T-cell (primary cell): ENCODE measurements around the gene DHX34. TPM values are rescaled to one million over a fixed set of nuclear protein-coding genes. Genes with fewer than 3 reads are reported as not detected.
A peak's percentile ranks its signal among the peaks of the same experiment; 100 is the strongest.
"Not testable (repeated sequence)": the region's sequence is repeated elsewhere in the genome, so short reads cannot be mapped to it uniquely, and the experiment has no call there.

Experiments
- ATAC-seq, 4 experiments: fragments of 200-7000 bp in 3 of 4; fragments of 150-1000 bp in 1 of 4; cut with Tn5 transposase; replicated peaks in 1 of 4; 1 replicate in 3 of 4; 2 replicates in 1 of 4; pipeline ENCODE4 v1.10.0; 2021; ENCODE audit warnings: moderate library complexity in 3 of 4, mild to moderate bottlenecking in 2 of 4, moderate number of reproducible peaks in 1 of 4
- CTCF ChIA-PET, 2 donors: fragments of 300-600 bp; sonication (Branson Sonifier 250); formaldehyde crosslinking; loops; one replicate each; lab custom pipeline; 2022; ENCODE audit warnings: antibody characterized with exemption in 2 of 2; lab: Charles Lee
- POLR2A ChIA-PET, 2 donors: fragments of 300-600 bp; sonication (Branson Sonifier 250); formaldehyde crosslinking; loops; one replicate each; lab custom pipeline; 2022; ENCODE audit warnings: antibody characterized with exemption in 2 of 2; lab: Charles Lee
- DNase-seq, 35 experiments: peaks; one replicate each; pipeline versions ENCODE4 v3.0.0 to v3.0.0-alpha.2; 2013 to 2023
- H3K27ac ChIP-seq: one replicate; pipeline ENCODE4 v1.5.1; 2013; ENCODE audit warnings: low read length
- H3K27me3 ChIP-seq, 2 experiments: replicated peaks in 1 of 2; 1 replicate in 1 of 2; 2 replicates in 1 of 2; pipeline versions ENCODE4 v1.6.1 to v1.7.0; 2013; ENCODE audit warnings: low read length in 1 of 2, mixed read lengths in 1 of 2; ENCODE audit not compliant: control insufficient read depth in 2 of 2, insufficient read depth in 2 of 2; ENCODE audit errors: extremely low read depth in 1 of 2
- H3K36me3 ChIP-seq, 2 donors: 1 replicate in 1 of 2; 2 replicates in 1 of 2; pipeline versions ENCODE4 v1.6.1 to v1.7.0; 2013; ENCODE audit warnings: low read length in 1 of 2; ENCODE audit not compliant: control insufficient read depth in 2 of 2, insufficient read depth in 1 of 2; ENCODE audit errors: extremely low read depth in 1 of 2
- H3K4me1 ChIP-seq, 2 experiments: 1 replicate in 1 of 2; 2 replicates in 1 of 2; pipeline versions ENCODE4 v1.6.1 to v1.7.0; 2013; ENCODE audit warnings: low read length in 2 of 2, mixed read lengths in 1 of 2; ENCODE audit not compliant: insufficient read depth in 2 of 2, control insufficient read depth in 1 of 2; ENCODE audit errors: extremely low read depth in 1 of 2
- H3K4me3 ChIP-seq, 2 donors: 1 replicate in 1 of 2; 2 replicates in 1 of 2; pipeline versions ENCODE4 v1.5.1 to v1.7.0; 2013; ENCODE audit warnings: mild to moderate bottlenecking in 2 of 2, low read length in 1 of 2, moderate library complexity in 1 of 2; ENCODE audit not compliant: control insufficient read depth in 1 of 2; ENCODE audit errors: extremely low read depth in 1 of 2
- H3K9me3 ChIP-seq: 2 replicates; pipeline ENCODE4 v1.7.0; 2013
- H3K27ac Mint-ChIP-seq, 2 donors: one replicate each; pipeline ENCODE4 v1.8.0; 2020 to 2021; ENCODE audit warnings: mild to moderate bottlenecking in 2 of 2, mixed read lengths in 2 of 2
- H3K27me3 Mint-ChIP-seq, 2 donors: one replicate each; pipeline ENCODE4 v1.8.0; 2021 to 2022; ENCODE audit warnings: mixed read lengths in 2 of 2
- H3K36me3 Mint-ChIP-seq: one replicate; pipeline ENCODE4 v1.8.0; 2021; ENCODE audit warnings: mixed read lengths
- H3K4me1 Mint-ChIP-seq, 3 donors: one replicate each; pipeline ENCODE4 v1.8.0; 2020 to 2022; ENCODE audit warnings: mixed read lengths in 3 of 3, mild to moderate bottlenecking in 1 of 3
- H3K4me3 Mint-ChIP-seq, 3 donors: one replicate each; pipeline ENCODE4 v1.8.0; 2020 to 2022; ENCODE audit warnings: mild to moderate bottlenecking in 3 of 3, mixed read lengths in 3 of 3, moderate library complexity in 3 of 3
- H3K9me3 Mint-ChIP-seq, 3 donors: one replicate each; pipeline ENCODE4 v1.8.0; 2020 to 2022; ENCODE audit warnings: mixed read lengths in 3 of 3
- WGBS: methylation state at CpG from one replicate; pipeline ENCODE4 v1.1.5; 2013; ENCODE audit warnings: missing lambda C conversion rate; ENCODE audit not compliant: insufficient coverage; 5-methylcytosine and 5-hydroxymethylcytosine counted together
- total RNA-seq, 35 experiments: library from RNA in 6 of 35; stranded (reverse) in 6 of 35; fragments of 120-200 nt in 1 of 35; gene quantifications; one replicate each; pipeline versions ENCODE4 v1.2.1 to v1.2.4 and lab custom pipeline; 2013 to 2026

The DHX34 gene
- total RNA-seq, 5 donors from 2014 or later (not counting 1 experiment from before 2014, with no cell fraction given), result 13.4 to 30.7 (median 28.8) TPM

- H3K4me1 Mint-ChIP-seq, result peaks cover 4 to 10% (median 6%) of the 10 kb centered on the region in 3 donors
- WGBS, result 93% methylated on average over 4 of the region's 6 CpGs
Observed at GRCh38 chr19:47358936-47359335, 9.8 kb downstream of the DHX34 start.

GRCh38 chr19:47362321-47362720 is 13.2 kb downstream of the DHX34 start:
- H3K9me3 Mint-ChIP-seq, result no peaks in the 10 kb centered on the region
- ATAC-seq, result no peak
- no peak overlapping the region for H3K4me3 ChIP-seq
- peaks cover 48% of the 10 kb centered on the region for H3K36me3 Mint-ChIP-seq
- H3K4me1 ChIP-seq, result no peaks in the 10 kb centered on the region
- 96% methylated on average over 8 of the region's 21 CpGs for WGBS
- no peaks in the 10 kb centered on the region for H3K27me3 ChIP-seq
- H3K9me3 ChIP-seq, result no peaks in the 10 kb centered on the region
- peaks cover 20 to 81% of the 10 kb centered on the region in 2 donors for H3K36me3 ChIP-seq
- no peak overlapping the region for H3K27ac ChIP-seq
- no peak overlapping the region for H3K4me3 Mint-ChIP-seq
- H3K4me1 Mint-ChIP-seq, result peaks cover 0 to 4% (median 1%) of the 10 kb centered on the region in 3 donors
- ChIA-PET CTCF (interaction anchor here (0.6 to 0.7 kb wide), 2 partner anchors 432 to 509 kb away, joined by 3 to 10 read pairs; no protein-coding TSS in a partner anchor), POLR2A (no interaction called here)
- no peak overlapping the region for H3K27ac Mint-ChIP-seq
- no peak for DNase-seq
- H3K27me3 Mint-ChIP-seq, result no peaks in the 10 kb centered on the region

More at GRCh38 chr19:47358936-47359335, 9.8 kb downstream of the DHX34 start:
- ChIA-PET CTCF (no interaction called here), POLR2A (no interaction called here)
- no peak for DNase-seq
- peaks cover 55% of the 10 kb centered on the region for H3K36me3 Mint-ChIP-seq
- Histone ChIP-seq H3K9me3 (no peaks in the 10 kb centered on the region), H3K27ac (no peak overlapping the region), H3K36me3 (peaks cover 27 to 90% of the 10 kb centered on the region in 2 donors), H3K4me1 (peaks cover 0 to 3% of the 10 kb centered on the region in 2 experiments), H3K27me3 (no peaks in the 10 kb centered on the region), H3K4me3 (no peak overlapping the region)
- H3K27ac Mint-ChIP-seq, result no peak overlapping the region
- H3K27me3 Mint-ChIP-seq, result no peaks in the 10 kb centered on the region
- no peaks in the 10 kb centered on the region for H3K9me3 Mint-ChIP-seq
- ATAC-seq, result no peak
- H3K4me3 Mint-ChIP-seq, result no peak overlapping the region

- no peak overlapping the region for H3K4me3 ChIP-seq
- ChIA-PET CTCF (interaction anchor here in 1 of 2 donors (0.6 kb wide), 1 partner anchor 820 kb away, joined by 3 read pairs; no protein-coding TSS in a partner anchor), POLR2A (no interaction called here)
- no peak overlapping the region for H3K27ac ChIP-seq
- no peaks in the 10 kb centered on the region for H3K4me1 ChIP-seq
- DNase-seq (no peak), ATAC-seq (no peak)
- H3K4me1 Mint-ChIP-seq, result peaks cover 0 to 4% (median 1%) of the 10 kb centered on the region in 3 donors
- H3K27ac Mint-ChIP-seq, result no peak overlapping the region
- no peaks in the 10 kb centered on the region for H3K27me3 Mint-ChIP-seq
- no peak overlapping the region for H3K4me3 Mint-ChIP-seq
- WGBS, result 96% methylated on average over 7 of the region's 13 CpGs
- peaks cover 36% of the 10 kb centered on the region for H3K36me3 Mint-ChIP-seq
- peaks cover 18 to 72% of the 10 kb centered on the region in 2 donors for H3K36me3 ChIP-seq
- H3K9me3 ChIP-seq, result no peaks in the 10 kb centered on the region
- no peaks in the 10 kb centered on the region for H3K9me3 Mint-ChIP-seq
- H3K27me3 ChIP-seq, result no peaks in the 10 kb centered on the region
Observed at GRCh38 chr19:47363758-47364531, 14.8 kb downstream of the DHX34 start.

- CTCF ChIA-PET, POLR2A ChIA-PET, H3K9me3 ChIP-seq, H3K27me3 ChIP-seq, H3K27me3 Mint-ChIP-seq, H3K9me3 Mint-ChIP-seq, ATAC-seq, H3K27ac Mint-ChIP-seq, DNase-seq, H3K4me3 Mint-ChIP-seq, H3K4me3 ChIP-seq, H3K4me1 ChIP-seq, H3K27ac ChIP-seq, H3K4me1 Mint-ChIP-seq: not testable (repeated sequence)
- WGBS, result 93% methylated on average over 2 of the region's 10 CpGs
- H3K36me3 ChIP-seq, result peaks cover 13 to 72% of the 10 kb centered on the region in 2 donors
- H3K36me3 Mint-ChIP-seq, result peaks cover 42% of the 10 kb centered on the region
Observed at GRCh38 chr19:47365455-47365854, 16.3 kb downstream of the DHX34 start.

- peak in 11 of 35 experiments; percentile 4 to 53 (median 15) for DNase-seq
- Mint-ChIP-seq H3K27me3 (no peaks in the 10 kb centered on the region), H3K27ac (no peak overlapping the region), H3K4me1 (no peaks in the 10 kb centered on the region), H3K36me3 (peaks cover 31% of the 10 kb centered on the region), H3K9me3 (no peaks in the 10 kb centered on the region), H3K4me3 (no peak overlapping the region)
- ChIA-PET POLR2A (no interaction called here), CTCF (no interaction called here)
- Histone ChIP-seq H3K27ac (no peak overlapping the region), H3K4me3 (no peak overlapping the region), H3K4me1 (no peaks in the 10 kb centered on the region), H3K9me3 (no peaks in the 10 kb centered on the region), H3K36me3 (peaks cover 18 to 68% of the 10 kb centered on the region in 2 donors), H3K27me3 (no peaks in the 10 kb centered on the region)
- ATAC-seq, result no peak
- 88% methylated on average over 10 of the region's 10 CpGs for WGBS
Observed at GRCh38 chr19:47370045-47370611, 21.0 kb downstream of the DHX34 start.

- no peak overlapping the region for H3K27ac Mint-ChIP-seq
- H3K4me1 Mint-ChIP-seq, result no peaks in the 10 kb centered on the region
- Histone ChIP-seq H3K4me1 (no peaks in the 10 kb centered on the region), H3K36me3 (peaks cover 26 to 73% of the 10 kb centered on the region in 2 donors), H3K27ac (no peak overlapping the region), H3K4me3 (no peak overlapping the region), H3K27me3 (no peaks in the 10 kb centered on the region), H3K9me3 (no peaks in the 10 kb centered on the region)
- no peaks in the 10 kb centered on the region for H3K27me3 Mint-ChIP-seq
- peaks cover 30% of the 10 kb centered on the region for H3K36me3 Mint-ChIP-seq
- WGBS, result 96% methylated on average over 8 of the region's 9 CpGs
- ATAC-seq, result no peak
- ChIA-PET CTCF (no interaction called here), POLR2A (no interaction called here)
- no peaks in the 10 kb centered on the region for H3K9me3 Mint-ChIP-seq
- DNase-seq, result no peak
- no peak overlapping the region for H3K4me3 Mint-ChIP-seq
Observed at GRCh38 chr19:47371261-47371660, 22.1 kb downstream of the DHX34 start.
